K562 (cell line): ENCODE results near the gene CCNY. TPM values are rescaled to one million over a fixed set of nuclear protein-coding genes. Genes with fewer than 3 reads are reported as not detected.

Source experiments
- ATAC-seq: fragments of 200-7000 bp; cut with Tn5 transposase; 3 replicates; pipeline ENCODE4 v1.9.1; 2020; ENCODE audit warnings: moderate library complexity
- BruUV-seq: library from RNA; stranded (reverse); fragments of 400-500 nt; replicated peaks from 2 replicates; lab custom pipeline; 2021; lab: Mats Ljungman, UMichigan
- CTCF ChIA-PET: fragments of 300-600 bp; formaldehyde crosslinking; extraction: SDS; loops from one replicate; lab custom pipeline; 2021; ENCODE audit warnings: low intra/inter-chr PET ratio; lab: Yijun Ruan, JAX
- POLR2A ChIA-PET: fragments of 300-600, 350-650 bp; sonication (Branson Sonifier 250); formaldehyde crosslinking; extraction: SDS; loops from one replicate; lab custom pipeline; 2021; ENCODE audit warnings: antibody characterized with exemption, inconsistent platforms; lab: Yijun Ruan, JAX
- DNase-seq, 4 experiments: peaks; one replicate each; pipeline versions ENCODE4 v3.0.0 to v3.0.0-alpha.2; 2011 to 2018; ENCODE audit warnings: low spot score in 3 of 4, mixed read lengths in 3 of 4; ENCODE audit errors: extremely low read depth in 1 of 4
- FAIRE-seq: peaks from 2 replicates; lab custom pipeline; 2011; peaks lifted over from hg19 to GRCh38; lab: Jason Lieb, UNC
- H2AFZ ChIP-seq: 2 replicates; pipeline ENCODE4 v1.6.0; 2011; ENCODE audit warnings: low read depth, low read length, control low read depth, inconsistent platforms
- H3K27ac ChIP-seq: fragments of 200-600 bp; 3 replicates; pipeline ENCODE4 v1.8.0; 2011; ENCODE audit warnings: low read depth, mild to moderate bottlenecking, control low read depth, inconsistent platforms, low read length, moderate library complexity, mixed read lengths; ENCODE audit errors: extremely low read depth
- H3K27me3 ChIP-seq, 2 experiments: fragments of 300-600 bp in 1 of 2; 2 replicates in 1 of 2; 3 replicates in 1 of 2; pipeline versions ENCODE4 v1.6.0 to v1.8.0; 2011; ENCODE audit warnings: inconsistent platforms in 2 of 2, low read length in 2 of 2, mild to moderate bottlenecking in 1 of 2, mixed read lengths in 1 of 2, moderate library complexity in 1 of 2; ENCODE audit not compliant: control insufficient read depth in 2 of 2, insufficient read depth in 2 of 2
- H3K36me3 ChIP-seq: fragments of 300-600 bp; 3 replicates; pipeline ENCODE4 v1.8.0; 2011; ENCODE audit warnings: mild to moderate bottlenecking, low read length, inconsistent platforms; ENCODE audit not compliant: control insufficient read depth, insufficient read depth
- H3K4me1 ChIP-seq, 2 experiments: fragments of 200-600 bp in 1 of 2; replicated peaks in 1 of 2; 2 replicates in 1 of 2; 3 replicates in 1 of 2; pipeline versions ENCODE4 v1.5.1 to v1.8.0; 2011; ENCODE audit warnings: inconsistent platforms in 2 of 2, low read length in 2 of 2, mild to moderate bottlenecking in 1 of 2, mixed read lengths in 1 of 2, moderate library complexity in 1 of 2; ENCODE audit not compliant: control insufficient read depth in 2 of 2, insufficient read depth in 2 of 2
- H3K4me2 ChIP-seq: 2 replicates; pipeline ENCODE4 v1.6.1; 2011; ENCODE audit warnings: low read length, control low read depth, inconsistent platforms, mixed read lengths; ENCODE audit not compliant: insufficient read depth
- H3K4me3 ChIP-seq: fragments of 200-600 bp; sonication (generic), shearing (Covaris generic); 2 replicates; pipeline ENCODE4 v1.5.1; 2016; ENCODE audit warnings: control low read depth, inconsistent platforms
- H3K79me2 ChIP-seq: fragments of 200-600 bp; 3 replicates; pipeline ENCODE4 v1.8.0; 2011; ENCODE audit warnings: low read length, inconsistent platforms; ENCODE audit not compliant: control insufficient read depth, insufficient read depth
- H3K9ac ChIP-seq, 2 experiments: 2 replicates each; pipeline versions ENCODE4 v1.6.0 to v1.6.1; 2011; ENCODE audit warnings: low read depth in 2 of 2, low read length in 2 of 2, control low read depth in 1 of 2, inconsistent platforms in 1 of 2, mild to moderate bottlenecking in 1 of 2, mixed read lengths in 1 of 2; ENCODE audit not compliant: insufficient read depth in 1 of 2
- H3K9me1 ChIP-seq: one replicate; pipeline ENCODE4 v1.6.0; 2011; ENCODE audit warnings: inconsistent platforms, mild to moderate bottlenecking, low read length, moderate library complexity; ENCODE audit not compliant: control insufficient read depth, insufficient read depth
- H3K9me3 ChIP-seq: replicated peaks from 2 replicates; pipeline ENCODE4 v1.5.1; 2011; ENCODE audit warnings: low read depth, low read length, inconsistent platforms; ENCODE audit not compliant: control insufficient read depth, insufficient read depth
- H4K20me1 ChIP-seq: replicated peaks from 2 replicates; pipeline ENCODE4 v1.6.1; 2011; ENCODE audit warnings: low read length, inconsistent platforms, mixed read lengths; ENCODE audit not compliant: control insufficient read depth, insufficient read depth
- ATF1 ChIP-seq, 2 experiments: fragments of 450-650 bp in 1 of 2; IDR thresholded peaks; 2 replicates each; pipeline ENCODE4 v1.6.1; 2016; ENCODE audit warnings: missing compliant biosample characterization in 1 of 2, missing genetic modification characterization in 1 of 2
- GTF2B ChIP-seq: IDR thresholded peaks from 2 replicates; pipeline ENCODE4 v1.6.1; 2011; ENCODE audit not compliant: insufficient read length; ENCODE audit errors: extremely low read depth
- HMBOX1 ChIP-seq: sonication (generic); IDR thresholded peaks from 2 replicates; pipeline ENCODE4 v1.6.1; 2016
- MTA1 ChIP-seq: fragments of 450-650 bp; IDR thresholded peaks from 2 replicates; pipeline ENCODE4 v1.6.1; 2017; ENCODE audit warnings: borderline replicate concordance
- RCOR1 ChIP-seq, 2 experiments: IDR thresholded peaks; 2 replicates each; pipeline ENCODE4 v1.6.1; 2012; ENCODE audit warnings: low read depth in 2 of 2, low read length in 2 of 2, borderline replicate concordance in 1 of 2, improper control_type of control experiment in 1 of 2
- SMAD2 ChIP-seq: fragments of 150-350 bp; IDR thresholded peaks from 2 replicates; pipeline ENCODE4 v1.6.1; 2014; ENCODE audit warnings: low read depth, mild to moderate bottlenecking, low read length
- ZKSCAN8 ChIP-seq: fragments of 200-800 bp; sonication (Bioruptor generic); IDR thresholded peaks from 2 replicates; pipeline ENCODE4 v1.6.1; 2016; ENCODE audit warnings: missing genetic modification characterization, missing compliant biosample characterization
- ZNF316 ChIP-seq: fragments of 450-650 bp; IDR thresholded peaks from 2 replicates; pipeline ENCODE4 v1.6.1; 2016
- ZNF318 ChIP-seq, 2 experiments: fragments of 450-650 bp; IDR thresholded peaks; 2 replicates each; pipeline ENCODE4 v1.6.1; 2016; ENCODE audit warnings: mild to moderate bottlenecking in 2 of 2, borderline replicate concordance in 1 of 2, low read depth in 1 of 2, moderate library complexity in 1 of 2
- ZNF589 ChIP-seq: fragments of 200-800 bp; sonication (Bioruptor generic); IDR thresholded peaks from 2 replicates; pipeline ENCODE4 v1.6.1; 2016; ENCODE audit warnings: low read depth, missing genetic modification characterization, missing compliant biosample characterization
- WGBS: fragments of 100-300 bp; shearing (Covaris generic); methylation state at CpG from one replicate; pipeline ENCODE4 v1.1.6; 2016; ENCODE audit warnings: low coverage, mixed read lengths; ENCODE audit not compliant: insufficient coverage; ENCODE audit errors: missing lambda C conversion rate; 5-methylcytosine and 5-hydroxymethylcytosine counted together
- in situ Hi-C: fragments of 300-500 bp; cut with MboI; formaldehyde crosslinking; loops from 4 replicates; pipeline ENCODE4 v1.15.0; 2018; ENCODE audit warnings: inconsistent platforms, mixed read lengths
- intact Hi-C: fragments of 100-400 bp; cut with micrococcal nuclease; formaldehyde crosslinking; loops from 2 replicates; pipeline ENCODE4 v1.14.2; 2022
- polyA plus RNA-seq, 8 experiments: library from polyadenylated mRNA; depleted of rRNA in 4 of 8; stranded (reverse) in 5 of 8; unstranded in 3 of 8; fragments of >200 nt; fragmentation: Nextera tagmentation in 2 of 8; fragmentation: Illumina TruSeq in 1 of 8; extraction: Ambion mirVana in 2 of 8; extraction: Trizol in 1 of 8; gene quantifications; 2 replicates each; pipeline versions ENCODE4 v1.2.1 to v1.2.3, GENCODE V29; 2011 to 2014; ENCODE audit warnings: inconsistent platforms in 1 of 8, missing spikeins in 1 of 8
- total RNA-seq, 7 experiments: library from RNA; depleted of rRNA in 6 of 7; stranded (reverse); fragments of >200 nt in 6 of 7; fragmentation: Illumina TruSeq in 2 of 7; extraction: Trizol in 2 of 7; gene quantifications; 2 replicates each; pipeline versions ENCODE4 v1.2.1 to v1.2.3, GENCODE V29; 2011 to 2021; ENCODE audit warnings: low replicate concordance in 1 of 7

CCNY gene
- total and polyA plus RNA-seq, 9 of the 15 experiments (the other 6 are each of a cell fraction or from before 2014, with no cell fraction given), result 8.4 to 109 (median 38.6) TPM

GRCh38 chr10:35331894-35332640 is 4.2 kb upstream of the CCNY start:
- no TSS peak for BruUV-seq
- H3K4me2 ChIP-seq, result peak overlapping the region; percentile 27; the same call in 1 of the 2 replicates
- peaks cover 3 to 29% of the 10 kb centered on the region in 2 experiments; a peak in 4 of 5 replicates for H3K4me1 ChIP-seq
- peak in 1 of 4 experiments; percentile 56 for DNase-seq
- ATAC-seq, result peak; percentile 36
- no peaks in the 10 kb centered on the region for H3K9me3 ChIP-seq
- peaks cover 19% of the 10 kb centered on the region; the same call in 2 of the 3 replicates for H3K36me3 ChIP-seq
- H3K4me3 ChIP-seq, result no peak overlapping the region
- H4K20me1 ChIP-seq, result no peaks in the 10 kb centered on the region
- intact Hi-C loops, result loop anchor here (5.0 kb wide), 1 partner anchor 80 kb away; no protein-coding TSS in a partner anchor
- 40% methylated on average over 6 of the region's 6 CpGs for WGBS
- no peak overlapping the region for H3K9ac ChIP-seq
- POLR2A ChIA-PET, result interaction anchor here (0.7 to 1.0 kb wide), 2 partner anchors 149 to 208 kb away, joined by 3 read pairs; no protein-coding TSS in a partner anchor
- H3K27me3 ChIP-seq, result no peaks in the 10 kb centered on the region
- no peak overlapping the region for H2AFZ ChIP-seq
- H3K9me1 ChIP-seq, result no peaks in the 10 kb centered on the region
- H3K79me2 ChIP-seq, result peaks cover 83% of the 10 kb centered on the region
- in situ Hi-C loops, result no loop called here
- CTCF ChIA-PET, result no interaction called here
- peak overlapping the region; percentile 65; the same call in 2 of the 3 replicates for H3K27ac ChIP-seq
- FAIRE-seq, result peak; percentile 48
- no peak for TF ChIP-seq ZKSCAN8 (CRISPR knock-in tag)
- TF ChIP-seq ZNF589 (CRISPR knock-in tag), result peak; percentile 45; the same call in 1 of the 2 replicates
- TF ChIP-seq SMAD2, result no peak
- TF ChIP-seq GTF2B, result no peak
- peak; percentile 78 for TF ChIP-seq ZNF316
- TF ChIP-seq RCOR1 (IDR thresholded peaks at IDR 0.05; ENCODE audit: borderline replicate concordance in 1 of 2, low read depth in 2 of 2, low read length in 2 of 2), result peak in 1 of 2 experiments; percentile 10; a peak in 1 of 4 replicates
- TF ChIP-seq HMBOX1, result 0 out of 2 replicates have a peak, but pooled peaks have one; percentile 24
- 0 out of 2 replicates have a peak, but pooled peaks have one; percentile 34 for TF ChIP-seq MTA1
- no peak for TF ChIP-seq ATF1 (CRISPR knock-in tag; IDR thresholded peaks at IDR 0.05)
- 0 out of 2 replicates have a peak, but pooled peaks have one; percentile 24 for TF ChIP-seq ATF1 (tag; IDR thresholded peaks at IDR 0.05)
- 0 out of 4 replicates have a peak, but pooled peaks of 1 of the 2 experiments have one; percentile 26 for TF ChIP-seq ZNF318 (IDR thresholded peaks at IDR 0.05; ENCODE audit: borderline replicate concordance in 1 of 2, low read depth in 1 of 2)
